Measurements from ENCODE around the gene FAM107B.

DNA sequence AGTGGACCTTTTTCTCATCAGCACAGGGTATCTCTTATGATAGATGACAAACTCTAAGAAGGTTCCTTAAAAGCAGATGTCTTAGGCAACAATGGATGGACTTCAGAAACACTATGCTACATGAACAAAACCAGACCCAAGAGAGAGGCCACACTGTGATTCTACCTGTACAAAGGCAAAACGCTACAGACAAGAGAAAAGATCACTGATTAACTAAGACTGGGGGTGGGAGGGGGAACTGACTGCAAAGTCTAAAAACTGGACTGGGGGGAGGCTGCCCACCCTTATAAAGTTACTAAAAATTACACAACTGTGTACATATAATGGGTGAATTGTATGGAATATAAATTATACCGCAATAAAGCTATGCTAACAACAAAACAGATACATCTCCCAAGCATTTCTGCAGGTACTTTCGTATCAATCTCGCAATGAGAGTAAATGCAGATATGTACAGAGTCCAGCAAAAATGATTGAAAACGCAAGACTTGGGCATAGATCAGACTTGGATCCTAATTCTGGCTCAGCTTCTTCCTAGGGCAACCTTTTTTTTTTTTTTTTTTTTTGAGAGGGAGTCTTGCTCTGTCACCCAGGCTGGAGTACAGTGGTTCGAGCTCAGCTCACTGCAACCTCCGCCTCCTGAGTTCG lies 179.7 kb downstream of the FAM107B start:
- TF ChIP-seq RAD21 (IDR thresholded peaks at IDR 0.05; ENCODE audit: insufficient read depth, low read depth, low read length) (no peak), BCL11A (IDR thresholded peaks at IDR 0.05; ENCODE audit: low read depth, low read length) (no peak), POLR2AphosphoS5 (IDR thresholded peaks at IDR 0.05; ENCODE audit: low read length) (no peak)

Measured in GM12878 (cell line).